ENCODE data around the gene LAMB1.

Gene LAMB1

DNA sequence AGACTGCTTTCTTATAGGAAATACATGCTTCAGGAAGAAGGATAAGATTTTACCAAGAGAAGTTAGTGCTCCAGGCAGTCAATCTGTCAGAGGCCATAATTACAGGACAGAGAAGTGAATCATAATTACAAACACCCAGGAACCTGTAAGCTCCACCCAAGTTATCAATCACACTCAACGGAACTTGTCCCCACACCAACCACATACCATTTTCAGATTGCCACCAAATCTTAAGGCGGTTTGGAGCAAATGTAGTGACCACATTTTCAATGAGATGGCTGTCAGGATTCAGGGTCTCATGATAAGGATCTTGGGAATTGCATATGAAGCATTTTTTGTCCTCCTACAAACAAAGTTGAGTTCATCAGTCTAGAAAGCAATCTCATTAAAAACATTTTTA lies 4.8 kb downstream of the LAMB1 start:
- DNase-seq, result no peak

- peak; percentile 80 for DNase-seq
Measured at GRCh38 chr7:107996072-107996882, 6.7 kb downstream of the LAMB1 start.

DNA sequence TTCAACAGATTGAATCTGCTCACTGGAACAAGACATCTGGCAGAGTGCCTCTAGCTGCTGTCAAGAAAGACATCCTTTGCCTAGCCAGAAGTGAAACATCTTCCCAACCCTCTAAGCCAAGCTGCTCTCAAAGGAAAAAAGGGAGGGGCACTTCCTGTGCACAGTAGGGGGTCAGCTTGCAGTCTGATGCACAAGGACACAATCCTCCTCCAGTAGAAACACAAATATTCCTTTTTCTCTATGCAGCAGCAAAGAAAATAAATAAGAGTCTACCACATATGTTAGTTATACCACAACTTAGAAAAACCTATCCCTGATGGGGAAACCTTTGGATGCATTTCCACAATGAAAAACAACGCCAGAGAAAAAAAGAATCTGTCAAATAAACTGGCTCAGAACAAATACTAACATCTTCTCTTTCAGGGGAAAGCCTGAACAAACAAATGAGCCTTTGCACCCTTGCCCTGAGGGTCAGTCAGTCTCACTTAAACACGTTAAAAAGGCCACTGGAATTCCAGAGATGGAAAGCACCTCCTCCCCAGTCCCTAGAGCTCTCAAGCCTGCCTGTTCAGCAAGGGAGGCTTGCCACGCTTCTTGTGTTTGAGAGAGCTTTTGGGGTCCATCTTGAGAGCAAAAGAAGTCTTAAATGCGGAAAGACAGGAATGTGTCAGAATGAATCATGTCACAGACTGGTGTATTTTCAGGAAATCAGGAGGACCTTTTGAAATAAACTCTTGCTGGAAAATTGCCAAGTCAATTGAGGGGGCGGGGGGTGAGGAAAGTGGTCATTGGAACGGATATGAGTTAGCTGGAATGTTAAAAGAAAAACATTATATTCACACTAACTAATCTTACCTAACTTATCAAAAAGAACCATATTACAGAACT lies 7.5 kb downstream of the LAMB1 start:
- DNase-seq, result peak; percentile 94

DNA sequence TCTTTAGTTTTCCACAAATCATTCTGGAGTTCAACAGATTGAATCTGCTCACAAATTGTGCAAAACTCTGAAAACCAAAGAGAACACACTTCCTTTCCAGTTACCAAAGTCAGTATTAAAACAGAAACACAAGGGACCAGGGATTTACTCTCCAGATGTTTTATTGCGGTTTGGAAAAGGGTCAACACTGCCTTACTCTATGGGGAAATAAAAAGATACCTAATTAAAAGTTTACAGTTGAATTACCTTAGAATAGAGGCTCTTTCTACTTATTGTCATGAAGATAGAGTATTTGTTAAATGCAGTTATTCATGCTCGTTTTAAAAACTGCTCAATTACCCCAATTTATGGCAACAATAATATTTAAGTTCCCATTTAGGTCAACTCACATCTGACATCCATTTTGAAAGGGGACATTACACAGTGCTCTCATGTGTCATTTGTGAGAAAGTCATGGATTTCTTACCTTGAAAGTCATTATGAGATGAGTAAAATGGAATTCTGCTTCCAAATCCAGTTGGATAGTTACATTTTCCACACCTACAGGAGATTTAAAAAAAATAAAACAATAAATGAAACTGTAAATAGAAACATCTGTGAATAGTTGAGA lies 8.4 kb downstream of the LAMB1 start:
- DNase-seq, result peak; percentile 52

DNA sequence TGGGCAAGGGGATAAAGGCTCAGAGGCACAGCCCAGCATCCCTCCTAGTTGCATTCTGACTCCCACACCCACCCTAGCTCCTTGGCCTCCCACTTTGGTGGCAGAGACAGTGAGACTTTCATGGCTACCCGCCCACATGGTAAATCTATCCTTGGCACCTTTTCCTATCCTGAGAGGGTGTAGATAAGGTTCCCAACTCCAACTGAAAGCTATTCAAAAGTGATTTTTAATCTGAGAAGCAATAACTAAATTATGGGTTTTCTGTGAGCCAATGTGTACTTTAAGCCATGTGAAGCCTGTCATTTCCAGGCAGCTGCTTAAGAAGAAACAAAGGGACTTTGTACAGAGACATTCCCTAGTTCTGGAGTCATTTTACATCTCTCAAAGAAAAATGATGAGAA lies 9.1 kb downstream of the LAMB1 start:
- no peak for DNase-seq

GRCh38 chr7:107989618-107990373 lies 13.2 kb downstream of the LAMB1 start:
- DNase-seq, result peak; percentile 90

DNA sequence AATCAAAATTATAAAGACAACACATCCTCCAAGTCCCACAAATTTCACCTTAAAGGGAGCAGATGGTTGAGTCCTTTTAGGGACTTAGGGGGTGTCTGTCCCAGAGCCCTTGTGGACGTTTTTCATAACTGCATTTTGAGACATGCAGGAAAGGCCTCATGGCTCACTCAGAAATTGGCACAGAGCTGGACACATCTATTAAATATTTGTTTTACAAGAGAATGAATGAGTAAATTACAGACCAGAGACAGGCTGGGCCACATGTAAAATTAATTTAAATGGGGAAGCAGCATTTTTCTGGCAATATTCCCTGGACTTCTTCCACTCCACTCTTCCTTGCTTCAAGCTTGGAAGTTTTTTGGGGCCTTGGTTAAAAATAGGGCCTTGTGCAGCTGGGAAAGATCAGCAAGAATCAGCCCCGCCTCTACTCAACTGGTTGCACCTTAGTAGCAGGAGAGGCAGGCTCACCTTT lies 20.0 kb downstream of the LAMB1 start:
- peak; percentile 81 for DNase-seq

DNA sequence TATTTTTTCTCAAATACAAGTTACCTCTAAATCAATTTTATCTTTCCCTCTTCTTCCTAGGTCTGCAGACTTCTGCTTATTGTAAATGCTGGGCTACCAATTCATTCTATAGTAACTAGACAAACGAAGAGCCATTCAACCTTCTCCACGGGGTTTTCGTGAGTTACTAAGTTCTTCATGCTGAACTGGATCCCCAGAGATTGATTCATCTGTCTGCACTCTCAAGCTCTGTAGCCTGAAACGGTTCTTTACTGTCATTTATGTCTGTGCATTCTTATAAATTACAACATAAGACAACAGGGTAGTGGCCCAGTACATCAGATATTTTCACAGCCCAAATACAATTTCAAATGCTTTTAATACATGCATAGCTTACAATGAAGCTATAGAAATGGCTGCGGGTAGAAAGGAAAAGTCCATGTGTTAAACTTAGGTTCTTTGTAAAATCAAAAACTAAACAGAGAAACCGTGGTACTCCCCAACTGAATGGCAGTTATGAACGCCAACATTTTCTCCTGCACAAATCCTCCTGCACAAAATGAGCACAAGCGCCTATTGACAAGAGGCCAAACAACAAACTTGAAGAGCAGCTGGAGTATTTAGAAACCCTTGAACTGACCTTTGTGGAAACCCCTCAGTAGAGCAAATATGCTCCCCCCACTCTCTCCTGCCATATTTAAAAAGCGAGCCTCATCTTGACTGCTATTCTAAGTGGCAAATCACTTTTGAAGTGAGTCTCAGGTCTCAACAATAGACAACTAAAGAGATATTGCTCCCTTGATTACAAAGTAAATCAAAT lies 20.7 kb downstream of the LAMB1 start:
- peak; percentile 51 for DNase-seq

DNA sequence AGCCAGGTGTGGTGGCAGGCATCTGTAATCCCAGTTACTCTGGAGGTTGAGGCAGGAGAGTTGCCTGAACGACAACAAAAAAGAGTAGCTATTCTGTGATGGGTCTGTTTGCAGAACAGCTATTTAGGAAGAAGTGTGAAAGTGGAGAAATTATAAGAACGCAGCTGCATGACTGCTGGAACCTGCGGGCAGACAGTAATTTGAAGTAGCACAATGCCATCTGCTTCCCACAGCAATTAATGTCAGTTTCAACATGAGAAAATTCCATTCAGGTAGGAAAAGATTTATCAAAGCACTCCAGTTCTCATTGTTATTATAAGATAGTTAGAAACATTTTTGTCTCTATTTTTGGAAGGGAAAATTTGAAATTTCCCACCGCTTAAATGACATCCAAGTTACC lies 21.5 kb downstream of the LAMB1 start:
- DNase-seq, result no peak

DNA sequence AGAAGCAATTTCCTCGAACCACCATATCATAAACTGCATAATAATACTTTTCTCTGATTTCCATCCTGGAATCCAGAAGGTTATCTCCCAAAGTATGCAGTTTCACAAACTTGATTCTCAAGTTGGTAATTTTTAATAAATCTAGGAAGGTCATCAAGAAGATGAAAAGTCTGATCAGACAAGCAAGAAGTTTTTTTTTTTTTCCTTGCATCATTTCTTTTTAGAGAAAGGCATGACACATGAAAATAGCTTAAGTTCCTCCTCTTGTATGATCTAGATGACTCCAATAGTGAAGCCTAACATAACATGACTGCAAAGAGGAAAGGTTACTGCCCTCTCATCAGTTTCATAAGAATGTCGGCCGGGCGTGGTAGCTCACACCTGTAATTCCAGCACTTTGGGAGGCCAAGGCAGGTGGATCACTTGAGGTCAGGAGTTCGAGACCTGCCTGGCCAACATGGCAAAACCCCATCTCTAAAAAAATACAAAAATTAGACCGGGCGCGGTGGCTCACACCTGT lies 22.2 kb downstream of the LAMB1 start:
- DNase-seq, result no peak

- DNase-seq, result no peak
Measured at GRCh38 chr7:107980171-107980570, 22.8 kb downstream of the LAMB1 start.

DNA sequence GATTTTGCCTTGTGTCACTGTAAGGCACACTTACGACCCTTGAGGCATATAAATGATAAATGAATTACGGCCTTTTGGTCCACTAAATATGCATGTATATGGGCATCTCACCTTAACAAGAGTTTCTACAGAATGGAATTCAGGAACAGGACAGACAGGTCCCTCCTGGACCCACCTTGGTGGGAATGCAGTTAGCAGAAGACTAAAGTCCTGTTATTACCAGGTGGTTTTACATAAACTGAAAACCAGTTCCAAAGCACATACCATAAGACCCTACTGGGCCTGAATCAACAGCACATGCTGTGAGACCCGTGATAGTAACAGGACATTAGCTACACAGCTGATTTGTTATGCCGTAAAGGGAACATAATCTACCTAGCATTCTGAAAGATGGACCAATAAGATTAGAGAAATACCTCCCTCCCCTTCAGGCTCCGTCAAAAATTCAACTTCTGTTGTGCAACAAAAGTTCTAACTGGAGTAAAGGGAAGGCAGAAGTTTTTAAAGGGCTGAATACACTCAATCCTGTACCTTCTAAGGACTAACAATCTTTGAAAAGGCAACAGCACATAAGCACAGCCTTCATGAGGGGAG lies 24.0 kb downstream of the LAMB1 start:
- DNase-seq, result no peak

GRCh38 chr7:107977048-107977447 lies 25.9 kb downstream of the LAMB1 start:
- no peak for DNase-seq

- DNase-seq, result no peak
Measured at GRCh38 chr7:107976620-107977019, 26.3 kb downstream of the LAMB1 start.

GRCh38 chr7:107975394-107976013 lies 27.5 kb downstream of the LAMB1 start:
- no peak for DNase-seq

DNA sequence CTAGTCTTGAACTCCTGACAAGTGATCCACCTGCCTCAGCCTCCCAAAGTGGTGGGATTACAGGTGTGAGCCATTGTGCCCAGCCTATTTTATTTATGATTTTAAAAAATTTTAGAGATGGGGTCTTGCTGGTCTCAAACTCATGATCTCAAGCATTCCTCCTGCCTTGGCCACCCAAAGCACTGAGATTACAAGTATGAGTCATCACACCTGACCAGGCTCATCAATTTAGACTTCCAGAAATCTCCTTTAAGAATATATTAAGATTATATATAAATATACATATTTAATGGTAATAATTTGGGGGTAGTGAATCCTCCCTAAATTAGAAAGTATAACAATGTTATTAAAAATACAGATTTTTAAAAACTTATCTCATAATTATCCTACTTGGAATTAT lies 29.1 kb downstream of the LAMB1 start:
- no peak for DNase-seq

- no peak for DNase-seq
Measured at GRCh38 chr7:107972941-107973376, 30.0 kb downstream of the LAMB1 start.

DNA sequence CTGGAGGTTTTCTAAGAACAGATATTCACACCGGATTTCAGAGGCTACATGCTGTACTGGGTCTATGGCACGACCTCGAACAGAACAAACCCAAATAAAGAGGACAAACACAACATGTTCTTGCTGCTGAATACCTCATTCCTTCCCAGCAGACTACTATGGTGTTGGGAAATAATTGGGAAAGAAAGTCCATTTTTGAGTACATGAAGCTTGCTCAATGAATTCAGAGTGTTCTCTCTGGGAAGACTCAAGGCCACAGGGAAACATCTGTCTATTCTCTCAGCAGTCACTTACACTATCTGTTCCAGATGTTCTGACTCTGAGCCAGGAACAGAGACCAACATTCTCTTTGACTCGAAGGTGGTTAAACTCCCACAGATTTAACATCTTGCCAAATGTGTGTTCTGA lies 30.9 kb downstream of the LAMB1 start:
- DNase-seq, result peak; percentile 92

GRCh38 chr7:107971613-107972012 lies 31.3 kb downstream of the LAMB1 start:
- peak; percentile 79 for DNase-seq

- DNase-seq, result no peak
Measured at GRCh38 chr7:107971100-107971499, 31.9 kb downstream of the LAMB1 start.

DNA sequence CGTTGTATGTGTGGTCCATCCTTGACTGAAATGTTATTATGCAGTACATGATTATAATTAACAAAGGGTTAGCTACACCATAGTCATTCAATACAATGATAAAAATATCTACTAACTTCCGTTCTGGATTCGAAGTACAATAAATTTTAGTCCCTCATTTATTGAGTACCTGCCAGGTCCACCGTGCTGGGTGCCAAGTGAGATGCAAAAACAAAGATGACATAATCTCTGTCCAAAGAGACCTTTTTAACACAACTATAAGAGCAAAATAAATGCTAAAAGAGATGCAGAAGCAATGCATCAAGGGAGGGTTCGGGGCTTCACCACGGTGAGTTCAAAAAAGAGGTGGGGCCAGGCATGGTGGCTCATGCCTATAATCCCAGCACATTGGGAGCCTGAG lies 33.1 kb downstream of the LAMB1 start:
- DNase-seq, result no peak
